Activated CD4-positive, alpha-beta T cell treated with anti-CD3 and anti-CD28 coated beads, Interleukin-2, amount 50 U/mL, for 16 hours (primary cell): ENCODE data around the gene CDH23.

Experiments
- DNase-seq: peaks from one replicate; pipeline ENCODE4 v3.0.0-alpha.2; 2020

Gene CDH23

DNA sequence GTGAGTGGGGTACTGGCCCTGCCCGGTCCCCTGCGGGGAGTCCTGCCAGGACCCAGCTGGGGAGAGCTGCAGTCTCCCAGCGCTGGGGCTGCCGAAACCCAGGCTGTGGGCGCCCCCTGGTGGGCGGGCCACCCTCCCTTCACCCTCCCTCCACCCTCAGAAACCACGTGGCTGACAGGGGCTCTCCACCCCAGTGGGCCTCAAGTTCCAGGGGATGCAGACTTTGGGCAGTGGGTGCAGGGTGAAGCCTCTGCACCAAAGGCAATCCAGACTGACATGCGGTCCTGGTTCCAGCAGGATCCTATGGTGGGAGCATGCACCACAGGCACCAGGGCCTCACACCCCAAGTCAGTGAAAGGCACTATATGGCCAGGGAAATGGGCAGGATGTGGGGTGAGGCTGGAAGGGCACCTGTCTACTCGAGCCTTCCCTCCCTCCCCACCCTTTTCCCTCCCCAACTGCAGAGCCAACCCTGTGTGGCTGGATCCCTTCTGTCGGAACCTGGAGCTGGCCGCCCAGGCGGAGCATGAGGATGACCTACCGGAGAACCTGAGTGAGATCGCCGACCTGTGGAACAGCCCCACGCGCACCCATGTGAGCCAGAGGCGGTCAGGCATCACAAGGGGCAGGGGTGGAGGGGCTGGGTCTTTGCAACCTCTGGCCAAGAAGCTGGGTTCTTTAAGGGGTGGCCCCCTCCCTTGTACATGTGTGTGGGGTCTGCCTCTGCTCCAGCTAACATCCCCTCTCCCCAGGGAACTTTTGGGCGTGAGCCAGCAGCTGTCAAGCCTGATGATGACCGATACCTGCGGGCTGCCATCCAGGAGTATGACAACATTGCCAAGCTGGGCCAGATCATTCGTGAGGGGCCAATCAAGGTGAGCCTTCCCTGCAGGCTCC lies 415.5 kb downstream of the CDH23 start:
- peak; percentile 80 for DNase-seq

DNA sequence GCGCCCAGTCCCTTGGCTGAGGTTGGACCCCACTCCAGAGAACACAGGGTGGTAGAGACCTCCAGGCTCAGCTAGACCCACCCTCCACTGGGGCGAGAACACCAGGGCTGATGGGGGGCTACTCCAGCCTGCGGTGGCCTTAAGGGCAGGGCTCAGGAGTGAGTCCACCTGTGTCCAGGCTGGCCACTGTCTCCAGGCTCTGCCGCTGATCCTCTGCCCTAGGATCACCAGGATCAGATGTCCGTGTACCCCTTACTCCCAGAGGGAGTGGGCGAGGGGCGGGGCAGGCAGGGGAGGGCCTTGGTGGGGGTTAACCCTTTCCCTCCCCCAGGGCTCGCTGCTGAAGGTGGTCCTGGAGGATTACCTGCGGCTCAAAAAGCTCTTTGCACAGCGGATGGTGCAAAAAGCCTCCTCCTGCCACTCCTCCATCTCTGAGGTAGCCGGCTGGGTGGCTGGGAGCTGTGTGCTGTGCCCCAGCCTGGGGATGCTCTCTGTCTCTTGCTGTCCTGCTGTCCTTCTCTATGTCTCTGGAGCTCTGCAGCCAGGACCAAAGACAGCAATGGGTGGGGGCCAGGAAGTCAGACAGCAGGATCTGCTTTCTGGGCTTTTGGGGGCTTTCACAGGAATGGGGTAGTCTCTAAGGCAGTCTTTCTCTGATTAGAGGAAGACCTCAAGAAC lies 416.3 kb downstream of the CDH23 start:
- DNase-seq = no peak

DNA sequence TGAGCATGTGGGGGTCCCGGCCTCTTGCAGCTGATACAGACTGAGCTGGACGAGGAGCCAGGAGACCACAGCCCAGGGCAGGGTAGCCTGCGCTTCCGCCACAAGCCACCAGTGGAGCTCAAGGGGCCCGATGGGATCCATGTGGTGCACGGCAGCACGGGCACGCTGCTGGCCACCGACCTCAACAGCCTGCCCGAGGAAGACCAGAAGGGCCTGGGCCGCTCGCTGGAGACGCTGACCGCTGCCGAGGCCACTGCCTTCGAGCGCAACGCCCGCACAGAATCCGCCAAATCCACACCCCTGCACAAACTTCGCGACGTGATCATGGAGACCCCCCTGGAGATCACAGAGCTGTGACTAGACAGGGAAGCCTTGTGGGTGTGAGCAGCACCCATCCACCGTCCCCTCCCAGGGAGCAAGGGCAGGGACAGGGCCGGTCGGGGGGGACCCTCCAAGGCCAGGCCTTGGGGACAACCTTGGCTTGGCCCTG lies 418.2 kb downstream of the CDH23 start:
- no peak for DNase-seq

DNA sequence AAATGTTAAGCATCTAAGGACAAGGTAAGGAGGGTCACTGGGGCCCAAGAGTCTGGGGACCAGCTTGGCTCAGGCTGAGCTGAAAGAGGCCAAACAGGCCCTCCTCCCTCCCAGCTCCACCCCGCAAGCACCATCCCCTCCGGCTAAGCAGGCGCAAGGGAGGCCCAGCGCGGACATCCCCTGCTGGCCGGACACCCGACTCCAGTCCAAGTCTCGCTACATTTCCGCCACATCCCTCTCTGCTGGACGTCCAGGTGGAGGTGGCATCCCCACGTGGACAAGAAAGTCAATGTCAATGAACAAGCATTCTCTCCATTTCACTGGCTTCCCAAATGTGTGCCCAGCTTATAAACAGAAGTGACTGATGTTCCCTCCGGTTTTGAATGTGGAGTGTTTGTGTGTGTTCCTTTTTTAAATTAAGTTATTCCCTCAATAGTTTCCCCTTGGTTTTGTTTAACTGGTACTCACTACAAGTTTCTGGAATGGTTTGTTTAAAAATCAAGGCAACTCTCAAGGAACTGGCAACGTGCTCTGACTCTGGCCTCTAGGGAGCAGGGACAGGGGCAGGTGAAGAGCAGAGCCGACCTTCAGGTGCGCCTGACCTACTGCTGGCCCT lies 418.9 kb downstream of the CDH23 start:
- DNase-seq = no peak

DNA sequence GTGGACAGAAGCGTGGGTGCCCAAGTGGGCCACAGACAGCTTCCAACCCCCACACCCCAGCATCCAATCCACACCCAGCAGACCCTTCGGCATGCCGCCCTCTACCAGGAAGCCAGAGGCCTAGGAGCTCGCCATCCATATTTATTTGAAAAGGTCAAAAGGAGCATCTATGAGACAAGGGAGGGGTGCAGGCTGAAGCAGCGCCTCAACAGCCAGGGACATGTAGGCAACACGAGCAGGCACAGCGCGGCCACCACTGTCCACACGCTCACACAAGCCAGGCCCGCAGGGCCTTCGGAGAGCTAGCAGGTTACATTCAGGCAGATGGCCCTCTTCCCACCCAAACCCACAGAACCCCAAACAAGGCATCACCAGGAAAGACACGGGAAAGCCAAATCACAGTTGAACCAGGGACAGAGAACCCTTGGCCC lies 419.7 kb downstream of the CDH23 start:
- no peak for DNase-seq

DNA sequence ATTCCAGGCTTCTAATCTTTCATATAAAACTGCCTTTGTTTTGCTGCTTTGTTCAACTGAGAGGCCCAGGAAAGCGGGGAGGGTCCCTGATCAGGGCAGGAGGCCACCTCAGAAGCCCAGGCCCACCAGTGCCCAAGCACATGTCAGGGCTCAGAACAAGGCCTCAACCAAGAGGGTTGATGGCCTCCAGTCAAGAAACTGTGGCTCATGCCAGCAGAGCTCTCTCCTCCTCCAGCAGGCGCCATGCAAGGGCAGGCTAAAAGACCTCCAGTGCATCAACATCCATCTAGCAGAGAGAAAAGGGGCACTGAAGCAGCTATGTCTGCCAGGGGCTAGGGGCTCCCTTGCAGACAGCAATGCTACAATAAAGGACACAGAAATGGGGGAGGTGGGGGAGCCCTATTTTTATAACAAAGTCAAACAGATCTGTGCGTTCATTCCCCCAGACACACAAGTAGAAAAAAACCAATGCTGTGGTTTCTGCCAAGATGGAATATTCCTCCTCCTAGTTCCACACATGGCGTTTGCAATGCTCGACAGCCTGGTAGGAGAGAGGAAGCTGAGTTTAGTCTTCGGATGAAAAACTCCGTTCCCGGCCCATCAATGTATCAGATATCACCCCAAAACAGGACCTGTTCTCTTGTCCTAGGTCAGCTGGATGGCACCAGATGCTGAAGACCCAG lies 420.4 kb downstream of the CDH23 start:
- DNase-seq = no peak

DNA sequence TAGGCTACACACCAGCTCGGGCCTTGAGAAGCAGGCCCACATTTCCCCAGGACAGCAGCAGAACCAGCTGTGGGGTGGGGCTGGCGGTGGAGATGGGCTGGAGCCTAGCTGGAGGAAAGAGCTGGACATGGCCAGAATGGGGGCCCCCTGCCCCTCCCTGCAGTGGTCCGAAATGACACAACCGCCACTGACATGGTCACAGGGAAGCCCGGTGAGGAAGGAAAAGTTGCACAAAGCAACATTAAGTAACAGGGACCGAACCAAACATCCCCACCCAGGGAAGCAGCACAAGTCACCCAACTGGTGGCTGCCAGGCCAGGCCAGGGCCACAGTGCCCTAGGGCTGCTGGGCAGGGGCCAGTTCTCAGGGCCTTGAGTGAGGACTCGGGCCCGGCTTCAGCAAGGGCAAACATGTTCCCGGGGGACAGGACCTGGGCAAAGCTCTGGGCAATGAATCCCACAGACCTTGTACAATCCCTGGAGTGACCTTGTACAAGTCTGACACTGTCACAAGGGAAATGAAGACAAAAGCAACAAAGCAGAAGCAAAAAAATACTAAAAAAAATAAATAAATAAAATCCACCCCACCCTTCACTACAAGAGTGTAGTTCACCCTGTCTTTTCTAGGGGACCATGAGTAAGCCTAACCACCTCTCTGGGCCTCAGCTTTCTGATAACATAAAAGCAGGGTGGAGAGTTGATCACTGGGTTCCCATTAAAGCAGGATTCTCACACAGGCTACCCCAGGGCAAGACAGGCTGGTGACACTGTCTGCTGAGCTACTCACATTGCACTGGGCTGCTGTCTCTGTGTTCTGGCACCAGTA lies 421.3 kb downstream of the CDH23 start:
- DNase-seq = no peak

DNA sequence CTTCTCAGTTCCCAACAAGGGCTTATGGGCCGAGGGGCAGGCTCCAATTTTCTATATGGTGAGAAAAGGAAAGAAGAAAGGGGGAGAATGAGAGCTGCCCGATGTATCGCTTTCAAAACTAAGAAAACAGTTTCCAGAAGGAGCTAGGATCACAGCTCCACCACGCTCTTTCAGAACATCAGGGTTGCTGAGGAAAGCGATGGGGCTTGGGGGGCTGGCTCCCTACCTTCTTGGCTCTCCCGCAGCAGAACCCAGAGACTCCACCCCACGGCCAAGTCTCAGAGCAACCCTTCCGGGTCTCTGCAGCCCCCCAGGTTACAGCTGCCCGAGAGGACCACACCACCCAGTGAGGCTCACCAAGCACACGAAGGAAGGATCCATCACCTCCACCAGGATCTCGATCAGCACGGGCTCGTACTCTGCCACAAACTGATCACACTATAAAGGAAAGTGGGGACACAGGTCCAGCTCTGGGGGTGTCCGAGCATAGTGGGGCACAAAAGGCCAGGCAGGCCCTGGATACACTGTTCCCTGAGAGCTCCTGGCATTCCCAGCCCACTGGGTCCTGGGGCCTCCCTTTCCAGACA lies 422.0 kb downstream of the CDH23 start:
- DNase-seq = no peak

DNA sequence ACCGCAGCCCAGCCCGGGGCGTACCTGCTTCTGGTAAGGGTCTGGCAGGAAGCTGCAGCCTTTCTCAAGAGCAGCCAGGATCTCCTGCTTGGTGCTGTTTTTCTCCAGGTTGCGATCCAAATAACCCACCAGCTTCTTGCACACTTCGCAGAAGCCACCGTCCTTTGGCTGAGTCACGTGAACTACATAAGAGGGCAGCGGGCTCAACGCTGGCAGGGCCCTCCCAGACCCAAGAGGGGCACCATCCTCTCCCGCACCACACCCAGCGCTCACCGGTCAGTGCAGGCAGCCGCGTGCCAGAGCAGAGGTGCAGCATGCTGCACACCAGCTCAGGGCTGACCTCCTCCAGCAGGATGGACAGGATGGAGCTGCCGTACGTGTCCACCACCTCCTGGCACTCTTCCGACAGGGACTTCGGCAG lies 422.7 kb downstream of the CDH23 start:
- no peak for DNase-seq

DNA sequence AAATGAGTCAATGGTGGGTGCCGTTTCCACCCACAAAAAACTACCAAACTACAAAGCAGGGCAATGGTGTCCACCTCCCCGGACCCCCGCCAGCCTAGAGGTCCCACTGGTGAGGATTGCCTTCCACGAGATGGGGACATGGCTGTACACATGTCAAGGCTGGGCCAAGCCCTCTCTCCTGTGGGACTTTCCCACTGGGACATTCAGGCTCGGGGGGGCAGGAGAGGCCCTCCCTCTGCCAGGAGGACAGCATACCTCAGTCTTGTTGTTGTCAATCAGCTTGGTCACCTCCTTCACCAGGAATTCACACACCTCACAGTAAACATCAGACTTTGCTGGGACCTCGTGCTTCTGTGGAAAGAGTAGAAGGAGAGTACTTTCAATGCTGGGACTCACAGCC lies 423.3 kb downstream of the CDH23 start:
- DNase-seq = no peak

DNA sequence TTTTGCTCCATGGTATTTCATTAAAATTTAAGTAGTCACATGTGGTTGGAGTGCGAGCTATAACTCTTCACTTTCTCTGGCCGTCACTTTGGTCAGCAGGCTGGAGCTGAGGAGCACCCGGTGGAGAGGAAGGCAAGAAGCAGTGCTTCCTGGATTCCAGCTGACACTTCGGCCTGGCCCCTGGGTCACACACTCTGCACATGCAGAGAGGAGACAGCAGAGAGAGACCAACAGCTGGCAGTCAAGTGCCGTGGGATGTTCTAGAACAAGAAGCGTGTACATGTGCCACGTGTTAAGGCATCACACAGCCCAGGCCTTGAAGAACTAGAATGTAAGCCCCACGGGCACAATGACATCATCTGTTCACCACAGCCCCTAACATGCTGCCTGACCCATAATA lies 424.2 kb downstream of the CDH23 start:
- DNase-seq = no peak

DNA sequence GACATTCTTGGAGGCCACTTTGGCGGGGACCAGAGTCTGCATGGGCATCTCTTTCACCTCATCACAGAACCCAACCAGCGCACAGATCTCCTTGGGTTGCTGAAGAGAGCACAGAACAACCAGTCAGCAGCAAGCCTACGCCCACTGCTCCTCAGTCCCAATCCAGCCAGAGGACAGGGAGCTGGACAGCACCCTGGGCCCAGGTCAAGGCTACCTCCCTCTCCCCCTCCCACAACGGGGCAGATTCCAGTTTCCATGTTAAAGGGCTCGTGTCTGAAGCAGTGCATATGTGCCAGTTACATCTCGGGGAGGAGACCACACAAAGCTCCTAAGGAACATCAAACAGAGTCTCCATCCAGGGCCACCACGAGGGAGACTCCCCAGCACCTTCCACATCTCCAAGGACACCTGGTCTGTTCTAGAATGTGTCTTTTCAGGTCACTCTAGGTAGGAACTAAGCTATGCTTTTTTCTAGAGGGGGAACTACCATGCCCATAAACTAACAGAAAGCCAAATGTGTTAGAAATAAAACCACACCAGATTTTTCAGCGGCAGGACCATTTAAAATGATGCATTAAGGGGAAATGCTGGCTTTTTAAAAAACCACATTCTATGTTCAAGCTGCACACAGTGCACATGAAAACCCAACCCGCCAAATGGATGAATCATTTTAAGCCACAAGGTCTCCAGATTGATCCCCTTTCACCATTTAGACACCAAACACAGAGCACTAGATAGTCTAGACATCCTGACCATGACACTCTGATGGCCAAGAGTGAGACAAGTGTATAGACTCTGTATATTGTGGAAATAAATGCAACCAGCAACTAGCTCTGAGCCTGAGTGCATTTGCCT lies 425.4 kb downstream of the CDH23 start:
- DNase-seq = peak; percentile 57

DNA sequence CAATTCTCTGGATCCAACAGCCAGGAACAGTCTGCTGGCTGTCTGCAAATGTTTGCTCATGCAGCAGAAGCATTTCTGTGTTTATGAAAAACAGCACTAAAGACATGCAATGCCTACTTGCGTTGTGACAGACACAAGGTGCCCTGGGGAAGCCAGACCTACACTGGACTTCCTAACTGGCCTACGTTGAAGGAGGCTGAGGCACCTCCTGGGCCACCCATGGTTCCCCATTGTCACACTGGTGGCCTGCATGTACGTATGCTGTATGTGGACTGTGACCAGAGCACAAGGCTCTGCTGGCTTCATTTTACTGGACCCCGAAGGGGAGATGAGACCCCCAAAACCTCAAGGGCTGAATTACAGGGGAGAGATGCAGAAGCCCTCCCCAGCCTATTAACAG lies 426.6 kb downstream of the CDH23 start:
- no peak for DNase-seq

DNA sequence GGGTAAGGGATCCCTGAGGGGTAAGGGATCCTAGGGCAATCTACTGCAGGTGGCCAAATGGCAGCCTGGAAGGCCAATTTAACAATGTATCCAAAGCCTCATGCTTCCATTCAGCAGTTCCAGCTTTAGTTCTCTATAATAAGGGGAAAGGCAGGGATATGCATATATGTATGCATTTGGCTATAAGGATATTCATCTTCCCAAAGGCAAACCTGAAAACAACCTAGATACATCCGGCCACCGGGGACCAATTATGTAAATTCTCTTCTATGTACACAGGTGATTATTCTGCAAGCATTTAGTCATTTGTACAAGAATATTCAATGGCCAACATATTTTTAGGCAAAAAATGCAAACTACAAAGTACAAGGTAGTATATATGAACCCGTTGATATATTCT lies 427.6 kb downstream of the CDH23 start:
- no peak for DNase-seq

DNA sequence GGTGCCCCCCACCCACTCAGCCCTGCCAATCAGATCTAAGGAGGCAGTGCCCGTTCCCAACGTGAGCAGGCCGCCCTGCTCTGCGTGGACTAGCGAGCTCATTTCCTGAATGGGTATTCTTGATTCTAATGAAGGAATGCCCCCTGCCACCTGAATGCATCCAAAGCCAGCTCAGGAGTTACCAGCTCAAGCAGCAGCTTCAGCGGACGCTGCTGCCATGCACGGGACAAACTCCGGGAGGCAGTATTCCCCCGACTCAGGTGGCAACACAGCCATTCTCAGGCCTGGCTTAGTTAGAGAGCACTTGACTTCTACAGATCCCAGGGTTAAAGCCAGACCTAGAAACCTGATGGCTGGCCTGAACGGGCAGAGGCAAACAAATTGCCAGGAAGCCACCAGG lies 428.5 kb downstream of the CDH23 start:
- no peak for DNase-seq

DNA sequence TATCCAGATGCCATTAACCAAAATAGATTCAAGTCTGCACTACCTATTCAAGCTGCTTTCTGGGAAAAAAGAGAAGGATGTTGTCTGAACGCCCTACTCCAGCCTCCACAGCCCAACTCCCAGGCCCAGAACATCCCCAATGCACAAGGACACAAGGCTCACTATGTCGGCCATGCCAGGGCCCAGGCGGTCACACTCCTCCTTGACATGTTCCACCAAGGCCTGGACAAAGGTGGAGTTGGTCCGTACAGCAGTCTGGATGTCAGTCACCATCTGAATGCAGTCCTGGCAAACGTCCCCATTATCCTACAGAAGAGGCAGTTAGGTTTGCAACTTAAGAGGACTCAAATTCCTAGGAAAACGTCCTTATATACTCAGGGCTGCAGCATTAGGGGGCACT lies 431.1 kb downstream of the CDH23 start:
- no peak for DNase-seq

DNA sequence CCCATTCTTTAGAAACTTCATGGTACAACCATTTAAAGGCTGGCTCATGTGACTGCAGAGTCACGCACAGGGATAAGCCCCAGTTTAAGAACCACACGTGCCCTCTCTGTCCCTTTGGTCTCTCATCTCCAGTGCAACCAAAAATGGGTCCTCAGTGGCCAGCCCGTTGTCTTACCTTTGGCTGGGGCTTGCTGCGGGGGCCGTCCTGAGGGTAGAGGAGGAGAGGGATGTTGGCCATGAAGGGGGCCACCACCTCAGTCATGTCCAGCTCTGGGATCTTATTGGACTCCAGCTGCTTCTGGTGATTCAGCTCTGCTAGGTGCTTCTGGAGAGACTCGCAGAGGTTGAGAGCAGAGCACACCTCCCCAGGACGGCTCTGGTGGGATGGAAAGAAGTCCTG lies 432.0 kb downstream of the CDH23 start:
- no peak for DNase-seq

DNA sequence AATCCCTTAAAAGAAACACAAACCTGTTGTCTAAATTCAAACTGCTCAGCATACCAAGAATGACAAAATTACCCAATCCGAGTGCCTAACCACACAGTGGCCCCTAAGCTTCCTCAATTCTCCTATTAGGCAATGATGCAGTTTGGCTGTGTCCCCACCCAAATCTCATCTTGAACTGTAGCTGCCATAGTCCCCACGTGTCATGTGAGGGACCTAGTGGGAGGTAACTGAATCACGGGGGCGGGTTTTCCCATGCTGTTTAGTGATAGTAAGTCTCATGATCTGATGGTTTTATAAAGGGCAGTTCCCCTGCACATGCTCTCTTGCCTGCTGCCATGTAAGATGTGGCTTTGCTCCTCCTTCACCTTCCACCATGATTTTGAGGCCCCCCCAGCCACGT lies 432.5 kb downstream of the CDH23 start:
- DNase-seq = no peak

DNA sequence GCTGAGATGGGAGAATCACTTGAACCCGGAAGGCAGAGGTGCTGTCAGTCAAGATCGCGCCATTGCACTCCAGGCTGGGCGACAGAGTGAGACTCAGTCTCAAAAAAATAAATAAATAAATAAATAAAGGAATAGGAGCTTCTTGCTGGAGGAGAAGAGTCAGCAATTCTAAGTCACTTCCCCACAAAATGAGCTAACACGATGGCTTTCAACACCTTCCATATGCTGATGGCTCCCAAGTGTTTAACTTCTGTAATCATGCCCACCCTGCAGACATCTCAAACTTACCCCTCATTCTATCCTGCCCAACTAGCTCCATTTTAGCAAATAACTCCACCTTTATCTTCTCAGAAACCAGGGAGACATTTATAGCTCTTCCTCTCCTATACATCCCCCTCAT lies 433.2 kb downstream of the CDH23 start:
- no peak for DNase-seq

DNA sequence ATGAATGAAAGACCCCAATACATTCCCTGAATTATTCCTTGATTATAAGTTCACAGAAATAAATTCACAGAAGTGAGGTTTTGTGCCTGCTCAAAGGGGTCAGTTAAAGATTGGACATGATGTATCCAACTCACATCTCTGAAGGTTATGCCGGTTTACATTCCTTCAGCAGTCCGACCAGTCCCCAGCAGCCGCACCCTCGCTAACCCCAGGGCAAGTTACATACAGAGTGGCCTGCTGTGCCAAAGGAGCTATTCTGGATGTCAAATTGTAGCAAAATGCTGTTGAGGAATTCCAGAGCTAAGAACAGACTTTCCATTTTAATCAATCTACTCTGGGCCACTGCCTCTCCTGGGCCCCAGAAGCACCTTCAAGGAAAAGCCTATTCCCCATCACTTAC lies 434.0 kb downstream of the CDH23 start:
- DNase-seq = no peak
